ENCODE data around the gene ATF6B. TPM values are rescaled to one million over a fixed set of nuclear protein-coding genes. Genes with fewer than 3 reads are reported as not detected.

Gene ATF6B
- total and polyA plus RNA-seq, 2 of the 13 experiments (the other 11 are each of a cell fraction or from before 2014, with no cell fraction given), result 18.1 to 44.0 TPM

DNA sequence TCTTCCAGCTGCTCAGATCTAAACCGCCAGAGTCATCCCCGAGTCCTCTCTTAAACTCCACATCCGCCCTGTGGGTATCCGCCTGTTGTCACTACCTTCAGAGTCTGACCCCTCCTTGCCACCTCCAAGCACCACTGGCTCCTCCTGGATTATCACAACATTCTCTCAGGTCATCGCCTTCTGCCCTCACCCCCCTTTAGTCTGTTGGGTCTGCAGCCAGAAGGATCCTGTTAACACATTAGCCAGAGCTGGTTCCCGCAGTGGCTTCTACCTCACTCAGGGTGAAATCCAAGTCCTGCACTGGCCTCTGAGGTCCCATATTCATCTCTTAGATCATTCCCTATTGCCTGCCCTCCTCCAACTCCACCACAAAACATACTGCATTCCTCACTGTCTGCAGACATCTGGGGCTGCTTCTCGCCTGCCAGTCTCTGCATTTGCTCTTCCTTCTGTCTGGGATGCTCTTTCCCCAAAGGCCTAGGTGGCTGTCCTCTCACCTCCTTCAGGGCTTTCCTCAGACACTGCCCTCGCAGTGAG, 53.0 kb downstream of the ATF6B start:
- CTCF ChIA-PET (ENCODE audit: low intra/inter-chr PET ratio, low total read pairs), result no interaction called here
- FAIRE-seq (no peak), ATAC-seq (no peak), DNase-seq (ENCODE audit: low spot score) (no peak)
- Histone ChIP-seq H3K4me2 (ENCODE audit: low read depth, low read length) (no peak overlapping the region), H3K79me2 (ENCODE audit: insufficient read depth, low read length) (no peaks in the 10 kb centered on the region), H3K9me3 (ENCODE audit: low read length) (no peaks in the 10 kb centered on the region), H3K4me3 (replicated peaks in 1 of 3; ENCODE audit: insufficient read depth in 1 of 3, low read depth in 2 of 3, low read length in 3 of 3) (no peak overlapping the region), H3K4me1 (ENCODE audit: insufficient read depth, low read length) (no peaks in the 10 kb centered on the region), H3K27me3 (ENCODE audit: control insufficient read depth in 1 of 2, insufficient read depth in 2 of 2, low read length in 2 of 2) (peaks cover 14 to 78% of the 10 kb centered on the region in 2 experiments), H4K20me1 (ENCODE audit: insufficient read depth, low read length) (0 out of 2 replicates have a peak, but pooled peaks cover 4% of the 10 kb centered on the region), H3K9ac (ENCODE audit: insufficient read depth, low read depth, low read length) (no peak overlapping the region), H2AFZ (ENCODE audit: low read length) (no peak overlapping the region), H3K27ac (ENCODE audit: extremely low read length, insufficient read depth, low read length) (no peak overlapping the region), H3K36me3 (replicated peaks in 1 of 2; ENCODE audit: control insufficient read depth in 1 of 2, insufficient read depth in 2 of 2, low read length in 2 of 2) (no peaks in the 10 kb centered on the region)
- in situ Hi-C loops (cut with HindIII; ENCODE audit: extremely low pct_ligation_motif_present, low pct_unique_long_range_greater_than_20kb) (loop anchor here (25.0 kb wide), 1 partner anchor 712 kb away; no protein-coding TSS in a partner anchor), intact Hi-C loops (cut with micrococcal nuclease; ENCODE audit: unreplicated experiment) (no loop called here)
- no TSS peak for BruUV-seq (replicated peaks)
- TF ChIP-seq RAD21 (CRISPR knock-in tag; IDR thresholded peaks at IDR 0.05) (no peak), EZH2 (conservative IDR thresholded peaks at IDR 0.05; ENCODE audit: low read depth, low read length) (0 out of 2 replicates have a peak, but pooled peaks have one; percentile 15)
- POLR2A ChIA-PET, result no interaction called here
- WGBS (ENCODE audit: low lambda C conversion rate), result 44% methylated on average over 8 of the region's 8 CpGs

DNA sequence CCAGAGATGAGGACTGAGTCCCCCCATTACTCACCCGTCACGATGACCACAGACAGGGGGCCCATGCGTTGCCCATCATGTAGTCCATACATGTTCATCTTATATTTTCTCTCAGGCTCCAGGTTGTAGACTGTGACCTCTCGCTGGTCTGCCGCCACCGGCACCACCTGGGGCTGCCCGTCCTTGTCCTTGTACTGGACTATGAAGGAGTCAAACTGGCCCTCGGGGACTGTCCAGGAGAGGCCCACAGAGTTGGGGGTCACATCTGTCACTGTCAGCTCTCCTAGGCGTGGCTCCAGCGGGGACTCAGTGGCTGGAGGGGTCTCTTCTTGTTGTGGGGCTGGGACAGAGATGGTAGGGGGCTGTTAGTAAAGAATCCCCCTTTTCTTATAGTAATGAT, 54.4 kb downstream of the ATF6B start:
- CTCF ChIA-PET (ENCODE audit: low intra/inter-chr PET ratio, low total read pairs), result no interaction called here
- POLR2A ChIA-PET, result interaction anchor here (0.5 kb wide), 1 partner anchor 21 kb away, joined by 4 read pairs; no protein-coding TSS in a partner anchor
- Histone ChIP-seq H3K4me3 (replicated peaks in 1 of 3; ENCODE audit: insufficient read depth in 1 of 3, low read depth in 2 of 3, low read length in 3 of 3) (no peak overlapping the region), H3K9ac (ENCODE audit: insufficient read depth, low read depth, low read length) (no peak overlapping the region), H2AFZ (ENCODE audit: low read length) (no peak overlapping the region), H3K79me2 (ENCODE audit: insufficient read depth, low read length) (no peaks in the 10 kb centered on the region), H4K20me1 (ENCODE audit: insufficient read depth, low read length) (0 out of 2 replicates have a peak, but pooled peaks cover 4% of the 10 kb centered on the region), H3K27ac (ENCODE audit: extremely low read length, insufficient read depth, low read length) (no peak overlapping the region), H3K4me2 (ENCODE audit: low read depth, low read length) (no peak overlapping the region), H3K27me3 (ENCODE audit: control insufficient read depth in 1 of 2, insufficient read depth in 2 of 2, low read length in 2 of 2) (peaks cover 21 to 79% of the 10 kb centered on the region in 2 experiments), H3K4me1 (ENCODE audit: insufficient read depth, low read length) (no peaks in the 10 kb centered on the region), H3K36me3 (replicated peaks in 1 of 2; ENCODE audit: control insufficient read depth in 1 of 2, insufficient read depth in 2 of 2, low read length in 2 of 2) (no peaks in the 10 kb centered on the region), H3K9me3 (ENCODE audit: low read length) (no peaks in the 10 kb centered on the region)
- no peak for FAIRE-seq
- intact Hi-C loops (cut with micrococcal nuclease; ENCODE audit: unreplicated experiment) (no loop called here), in situ Hi-C loops (cut with HindIII; ENCODE audit: extremely low pct_ligation_motif_present, low pct_unique_long_range_greater_than_20kb) (no loop called here)
- BruUV-seq (replicated peaks), result no TSS peak
- WGBS (ENCODE audit: low lambda C conversion rate), result 53% methylated on average over 10 of the region's 10 CpGs
- DNase-seq (ENCODE audit: low spot score), result no peak
- no peak for ATAC-seq
- no peak for TF ChIP-seq MXI1 (IDR thresholded peaks at IDR 0.05; ENCODE audit: borderline replicate concordance, low read depth, low read length)
- TF ChIP-seq FOXK2 (IDR thresholded peaks at IDR 0.05), result no peak
- TF ChIP-seq BORCS8-MEF2B (CRISPR knock-in tag; IDR thresholded peaks at IDR 0.05), result no peak
- no peak for TF ChIP-seq ZNF644 (CRISPR knock-in tag; IDR thresholded peaks at IDR 0.05; ENCODE audit: low read depth)
- TF ChIP-seq ZNF670 (CRISPR knock-in tag; IDR thresholded peaks at IDR 0.05; ENCODE audit: borderline replicate concordance), result no peak
- no peak for TF ChIP-seq SNAI1 (CRISPR knock-in tag; IDR thresholded peaks at IDR 0.05; ENCODE audit: borderline replicate concordance)
- TF ChIP-seq ZNF44 (CRISPR knock-in tag; IDR thresholded peaks at IDR 0.05), result no peak
- TF ChIP-seq POLR2G (IDR thresholded peaks at IDR 0.05; ENCODE audit: low read depth, low read length), result no peak
- TF ChIP-seq, protein P1, sequence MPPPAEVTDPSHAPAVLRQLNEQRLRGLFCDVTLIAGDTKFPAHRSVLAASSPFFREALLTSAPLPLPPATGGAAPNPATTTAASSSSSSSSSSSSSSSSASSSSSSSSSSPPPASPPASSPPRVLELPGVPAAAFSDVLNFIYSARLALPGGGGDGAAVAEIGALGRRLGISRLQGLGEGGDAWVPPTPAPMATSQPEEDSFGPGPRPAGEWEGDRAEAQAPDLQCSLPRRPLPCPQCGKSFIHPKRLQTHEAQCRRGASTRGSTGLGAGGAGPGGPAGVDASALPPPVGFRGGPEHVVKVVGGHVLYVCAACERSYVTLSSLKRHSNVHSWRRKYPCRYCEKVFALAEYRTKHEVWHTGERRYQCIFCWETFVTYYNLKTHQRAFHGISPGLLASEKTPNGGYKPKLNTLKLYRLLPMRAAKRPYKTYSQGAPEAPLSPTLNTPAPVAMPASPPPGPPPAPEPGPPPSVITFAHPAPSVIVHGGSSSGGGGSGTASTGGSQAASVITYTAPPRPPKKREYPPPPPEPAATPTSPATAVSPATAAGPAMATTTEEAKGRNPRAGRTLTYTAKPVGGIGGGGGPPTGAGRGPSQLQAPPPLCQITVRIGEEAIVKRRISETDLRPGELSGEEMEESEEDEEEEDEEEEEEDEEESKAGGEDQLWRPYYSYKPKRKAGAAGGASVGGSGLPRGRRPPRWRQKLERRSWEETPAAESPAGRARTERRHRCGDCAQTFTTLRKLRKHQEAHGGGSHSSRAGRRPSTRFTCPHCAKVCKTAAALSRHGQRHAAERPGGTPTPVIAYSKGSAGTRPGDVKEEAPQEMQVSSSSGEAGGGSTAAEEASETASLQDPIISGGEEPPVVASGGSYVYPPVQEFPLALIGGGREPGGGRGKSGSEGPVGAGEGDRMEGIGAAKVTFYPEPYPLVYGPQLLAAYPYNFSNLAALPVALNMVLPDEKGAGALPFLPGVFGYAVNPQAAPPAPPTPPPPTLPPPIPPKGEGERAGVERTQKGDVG (CRISPR knock-in tag; IDR thresholded peaks at IDR 0.05; ENCODE audit: borderline replicate concordance), result no peak
- no peak for TF ChIP-seq MTA3 (CRISPR knock-in tag; IDR thresholded peaks at IDR 0.05)
- TF ChIP-seq, protein P2, sequence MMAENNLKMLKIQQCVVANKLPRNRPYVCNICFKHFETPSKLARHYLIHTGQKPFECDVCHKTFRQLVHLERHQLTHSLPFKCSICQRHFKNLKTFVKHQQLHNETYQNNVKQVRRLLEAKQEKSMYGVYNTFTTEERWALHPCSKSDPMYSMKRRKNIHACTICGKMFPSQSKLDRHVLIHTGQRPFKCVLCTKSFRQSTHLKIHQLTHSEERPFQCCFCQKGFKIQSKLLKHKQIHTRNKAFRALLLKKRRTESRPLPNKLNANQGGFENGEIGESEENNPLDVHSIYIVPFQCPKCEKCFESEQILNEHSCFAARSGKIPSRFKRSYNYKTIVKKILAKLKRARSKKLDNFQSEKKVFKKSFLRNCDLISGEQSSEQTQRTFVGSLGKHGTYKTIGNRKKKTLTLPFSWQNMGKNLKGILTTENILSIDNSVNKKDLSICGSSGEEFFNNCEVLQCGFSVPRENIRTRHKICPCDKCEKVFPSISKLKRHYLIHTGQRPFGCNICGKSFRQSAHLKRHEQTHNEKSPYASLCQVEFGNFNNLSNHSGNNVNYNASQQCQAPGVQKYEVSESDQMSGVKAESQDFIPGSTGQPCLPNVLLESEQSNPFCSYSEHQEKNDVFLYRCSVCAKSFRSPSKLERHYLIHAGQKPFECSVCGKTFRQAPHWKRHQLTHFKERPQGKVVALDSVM (CRISPR knock-in tag; IDR thresholded peaks at IDR 0.05), result no peak
- no peak for TF ChIP-seq ZNF766 (CRISPR knock-in tag; IDR thresholded peaks at IDR 0.05; ENCODE audit: borderline replicate concordance)
- no peak for TF ChIP-seq TCF7L2 (IDR thresholded peaks at IDR 0.05; ENCODE audit: low read depth, low read length)

Data from HepG2 (cell line).